OCI-LY1 (cell line): ENCODE measurements around the gene ZNF679.

ENCODE experiments used
- EZH2 ChIP-seq: fragments of 200-600 bp; sonication (generic), shearing (Covaris generic); IDR thresholded peaks from 2 replicates; pipeline ENCODE4 v1.8.0; 2017; ENCODE audit warnings: borderline replicate concordance, mixed run types, mild to moderate bottlenecking, antibody characterized with exemption, low read length, moderate library complexity, mixed read lengths
- TF ChIP-seq, protein P1 (sequence below): fragments of 200-600 bp; sonication (generic), shearing (Covaris generic); IDR thresholded peaks from 2 replicates; pipeline ENCODE4 v1.5.1; 2017; ENCODE audit warnings: mild to moderate bottlenecking, antibody characterized with exemption, low read length, moderate library complexity, mixed read lengths

DNA sequence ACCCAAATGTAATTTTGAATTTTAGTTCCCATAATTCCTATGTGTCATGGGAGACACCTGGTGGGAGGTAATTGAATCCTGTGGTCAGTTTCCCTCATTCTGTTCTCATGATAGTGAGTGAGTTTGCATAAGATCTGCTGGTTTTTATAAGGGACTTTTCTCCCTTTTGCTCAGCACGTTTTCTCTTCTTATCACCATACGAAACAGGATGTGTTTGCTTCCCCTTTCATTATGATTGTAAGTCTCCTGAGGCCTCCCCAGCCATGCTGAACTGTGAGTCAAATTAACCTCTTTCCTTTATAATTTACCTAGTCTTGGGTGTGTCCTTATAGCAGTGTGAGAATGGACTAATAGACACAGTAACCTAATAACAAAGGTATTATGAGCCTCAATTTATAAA, 49.4 kb downstream of the ZNF679 start:
- TF ChIP-seq, protein P1, sequence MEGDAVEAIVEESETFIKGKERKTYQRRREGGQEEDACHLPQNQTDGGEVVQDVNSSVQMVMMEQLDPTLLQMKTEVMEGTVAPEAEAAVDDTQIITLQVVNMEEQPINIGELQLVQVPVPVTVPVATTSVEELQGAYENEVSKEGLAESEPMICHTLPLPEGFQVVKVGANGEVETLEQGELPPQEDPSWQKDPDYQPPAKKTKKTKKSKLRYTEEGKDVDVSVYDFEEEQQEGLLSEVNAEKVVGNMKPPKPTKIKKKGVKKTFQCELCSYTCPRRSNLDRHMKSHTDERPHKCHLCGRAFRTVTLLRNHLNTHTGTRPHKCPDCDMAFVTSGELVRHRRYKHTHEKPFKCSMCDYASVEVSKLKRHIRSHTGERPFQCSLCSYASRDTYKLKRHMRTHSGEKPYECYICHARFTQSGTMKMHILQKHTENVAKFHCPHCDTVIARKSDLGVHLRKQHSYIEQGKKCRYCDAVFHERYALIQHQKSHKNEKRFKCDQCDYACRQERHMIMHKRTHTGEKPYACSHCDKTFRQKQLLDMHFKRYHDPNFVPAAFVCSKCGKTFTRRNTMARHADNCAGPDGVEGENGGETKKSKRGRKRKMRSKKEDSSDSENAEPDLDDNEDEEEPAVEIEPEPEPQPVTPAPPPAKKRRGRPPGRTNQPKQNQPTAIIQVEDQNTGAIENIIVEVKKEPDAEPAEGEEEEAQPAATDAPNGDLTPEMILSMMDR, result no peak
- TF ChIP-seq EZH2, result no peak
